Pulmonary artery endothelial cell (primary cell): ENCODE data around the gene SLC35D3. TPM values are rescaled to one million over a fixed set of nuclear protein-coding genes. Genes with fewer than 3 reads are reported as not detected.
"Not testable (repeated sequence)": the region's sequence is repeated elsewhere in the genome, so short reads cannot be mapped to it uniquely, and the experiment has no call there.

Experiments
- DNase-seq: peaks from one replicate; pipeline ENCODE4 v3.0.0-alpha.2; 2011; ENCODE audit warnings: low read depth, low spot score
- total RNA-seq: library from RNA; depleted of rRNA; stranded (reverse); fragments of >200 nt; gene quantifications from 2 replicates; pipeline ENCODE4 v1.2.3, GENCODE V29; 2014

SLC35D3 gene
- total RNA-seq, 1 donor from 2014 or later: not detected

GRCh38 chr6:136963259-136963658 is 41.2 kb downstream of the SLC35D3 start:
- no peak for DNase-seq

DNA sequence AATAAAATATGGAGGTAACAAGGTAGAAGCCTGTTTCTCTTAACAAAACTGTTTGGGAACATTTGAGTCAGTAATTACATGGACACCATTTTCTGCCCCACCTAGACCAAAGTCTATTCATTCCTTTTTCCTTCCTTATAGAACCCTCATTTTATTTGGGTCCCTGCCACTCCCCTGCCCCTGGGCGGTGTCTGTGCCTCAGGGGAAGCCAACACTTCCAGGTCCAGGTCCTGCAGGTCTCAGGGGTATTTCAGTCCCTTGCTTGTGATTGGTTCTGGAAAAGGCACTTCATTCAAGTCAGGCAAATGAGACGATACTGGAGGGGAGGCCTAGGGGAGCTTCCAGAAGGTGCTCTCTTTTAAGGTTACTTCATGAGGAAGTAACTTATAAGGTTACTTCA is 42.3 kb downstream of the SLC35D3 start:
- DNase-seq: no peak

DNA sequence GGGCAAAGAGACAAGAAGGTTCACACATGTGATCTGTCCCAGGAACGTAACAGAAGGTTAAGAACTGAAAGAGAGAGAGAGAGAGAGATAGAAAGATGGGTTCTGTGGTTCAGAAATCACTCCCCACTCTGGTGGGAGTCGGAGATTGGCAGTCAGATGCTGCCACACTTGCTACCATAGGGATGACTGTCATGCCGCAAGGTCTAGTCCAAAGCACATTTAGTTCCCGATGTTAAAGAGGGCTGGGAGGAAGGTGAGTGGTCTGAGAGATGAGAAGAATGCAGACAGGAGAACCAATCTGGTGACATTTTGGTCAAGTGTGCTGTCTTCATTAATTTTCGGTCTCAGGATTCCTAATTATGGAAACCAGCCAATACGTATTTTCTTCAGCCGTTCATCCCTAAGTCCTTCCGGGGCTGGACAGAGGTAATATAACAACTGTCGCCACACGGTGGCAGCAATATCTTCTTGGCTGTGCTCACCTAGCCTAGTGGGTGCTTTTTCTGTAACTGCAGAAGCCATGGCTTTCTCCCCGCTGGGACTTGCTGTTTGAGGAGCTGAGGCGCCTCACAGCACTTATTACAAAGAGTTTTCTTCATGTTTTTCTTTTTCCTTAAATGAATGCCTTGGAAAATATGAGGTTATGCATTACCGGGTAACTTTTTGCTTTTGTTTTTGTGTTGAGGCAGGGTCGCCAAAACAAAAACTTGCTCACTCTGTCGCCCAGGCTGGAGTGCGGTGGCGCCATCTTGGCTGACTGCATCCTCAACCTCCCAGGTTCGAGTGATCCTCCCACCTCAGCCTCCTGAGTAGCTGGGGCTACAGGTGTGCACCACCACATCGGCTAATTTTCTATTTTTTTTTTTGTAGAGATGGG is 46.0 kb downstream of the SLC35D3 start:
- no peak for DNase-seq

DNA sequence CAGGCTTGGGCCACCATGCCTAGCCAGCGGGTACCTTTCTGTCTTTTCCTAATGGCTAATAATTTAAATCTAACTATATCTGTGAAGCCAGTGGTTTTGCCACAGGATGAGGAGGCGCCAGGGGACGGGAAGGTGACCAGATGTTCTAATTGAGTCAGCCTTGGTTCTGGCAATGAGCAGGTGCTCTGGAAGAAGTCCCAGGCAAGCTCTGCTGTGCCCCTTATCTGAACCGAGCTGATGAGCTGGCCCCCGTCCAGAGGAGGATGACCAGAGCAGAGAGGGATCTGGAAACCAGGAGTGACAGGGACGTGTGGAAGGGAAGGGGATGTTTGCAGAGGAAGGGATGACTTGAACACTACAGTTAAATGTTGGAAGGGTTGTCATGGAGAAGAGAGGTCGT is 46.7 kb downstream of the SLC35D3 start:
- no peak for DNase-seq

DNA sequence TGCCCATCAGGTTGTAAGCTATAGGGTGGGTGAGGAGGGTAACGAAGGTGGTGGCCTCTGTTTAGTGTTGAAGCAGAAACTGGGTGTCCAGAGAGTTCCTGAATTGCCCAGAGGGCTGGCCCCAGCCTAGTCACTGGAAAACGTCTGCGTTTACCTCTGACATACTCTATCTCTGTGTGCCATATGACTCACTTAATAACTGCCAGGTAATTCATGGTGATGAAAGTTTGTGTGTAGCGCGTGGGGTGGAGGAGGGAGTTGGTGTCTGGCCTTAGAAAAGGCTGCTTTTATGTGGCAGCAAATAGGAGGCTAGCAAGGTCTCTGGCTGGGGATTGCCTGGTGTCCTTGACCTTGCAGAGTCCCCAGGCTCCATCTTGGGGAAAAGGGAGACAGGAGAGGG is 47.3 kb downstream of the SLC35D3 start:
- no peak for DNase-seq

GRCh38 chr6:136969930-136970329 is 47.8 kb downstream of the SLC35D3 start:
- no peak for DNase-seq

DNA sequence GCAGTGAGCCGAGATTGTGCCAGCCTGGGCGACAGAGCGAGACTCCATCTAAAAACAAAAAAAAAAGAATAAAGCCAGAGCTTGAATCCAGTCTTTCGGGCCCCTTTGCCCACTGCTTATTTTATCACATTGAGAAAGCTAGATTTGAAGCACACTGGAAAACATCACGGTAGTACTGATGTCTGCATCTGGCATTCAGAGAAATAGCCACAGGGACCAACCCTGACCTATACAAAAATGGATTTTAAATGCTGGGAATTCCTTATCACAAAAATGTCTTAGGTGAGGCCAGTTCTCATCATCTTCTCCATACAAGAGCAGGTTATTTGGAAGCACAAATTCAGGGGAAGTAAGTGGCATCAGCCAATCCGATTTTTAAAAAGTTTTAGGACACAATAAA is 49.5 kb downstream of the SLC35D3 start:
- no peak for DNase-seq

DNA sequence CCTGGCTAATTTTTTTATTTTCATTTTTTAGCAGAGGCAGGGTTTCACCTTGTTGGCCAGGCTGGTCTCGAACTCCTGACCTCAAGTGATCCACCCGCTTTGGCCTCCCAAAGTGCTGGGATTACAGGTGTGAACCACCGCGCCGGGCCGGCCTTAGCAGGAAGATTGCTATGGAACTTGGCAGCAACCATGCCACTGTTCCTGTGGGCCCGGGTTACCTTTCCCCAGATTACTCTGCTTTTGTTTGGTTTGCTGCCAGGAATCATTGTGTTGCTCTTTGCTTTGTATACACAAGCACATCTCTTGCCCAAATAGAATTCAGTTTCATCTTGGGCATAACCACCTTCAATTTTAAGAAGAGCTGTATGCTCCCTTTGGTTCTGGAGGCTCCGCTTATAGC is 51.7 kb downstream of the SLC35D3 start:
- DNase-seq: not testable (repeated sequence)

Other genes with a start within 250 kb of the SLC35D3 start
- gene MAP3K5, start 129.8 kb upstream of the SLC35D3 start, total RNA-seq: 25.8 and 34.8 TPM in 2 replicates
- 4.8 and 7.9 TPM in 2 replicates for gene PEX7, start 99.7 kb upstream of the SLC35D3 start, total RNA-seq
- gene IL20RA, start 122.7 kb downstream of the SLC35D3 start, total RNA-seq: under 0.01 TPM in 1 of 2 replicates, not detected in the other